ENCODE results near the gene MGARP.

MGARP gene

GRCh38 chr4:139245590-139245989, 34.4 kb downstream of the MGARP start:
- no peak for DNase-seq

DNA sequence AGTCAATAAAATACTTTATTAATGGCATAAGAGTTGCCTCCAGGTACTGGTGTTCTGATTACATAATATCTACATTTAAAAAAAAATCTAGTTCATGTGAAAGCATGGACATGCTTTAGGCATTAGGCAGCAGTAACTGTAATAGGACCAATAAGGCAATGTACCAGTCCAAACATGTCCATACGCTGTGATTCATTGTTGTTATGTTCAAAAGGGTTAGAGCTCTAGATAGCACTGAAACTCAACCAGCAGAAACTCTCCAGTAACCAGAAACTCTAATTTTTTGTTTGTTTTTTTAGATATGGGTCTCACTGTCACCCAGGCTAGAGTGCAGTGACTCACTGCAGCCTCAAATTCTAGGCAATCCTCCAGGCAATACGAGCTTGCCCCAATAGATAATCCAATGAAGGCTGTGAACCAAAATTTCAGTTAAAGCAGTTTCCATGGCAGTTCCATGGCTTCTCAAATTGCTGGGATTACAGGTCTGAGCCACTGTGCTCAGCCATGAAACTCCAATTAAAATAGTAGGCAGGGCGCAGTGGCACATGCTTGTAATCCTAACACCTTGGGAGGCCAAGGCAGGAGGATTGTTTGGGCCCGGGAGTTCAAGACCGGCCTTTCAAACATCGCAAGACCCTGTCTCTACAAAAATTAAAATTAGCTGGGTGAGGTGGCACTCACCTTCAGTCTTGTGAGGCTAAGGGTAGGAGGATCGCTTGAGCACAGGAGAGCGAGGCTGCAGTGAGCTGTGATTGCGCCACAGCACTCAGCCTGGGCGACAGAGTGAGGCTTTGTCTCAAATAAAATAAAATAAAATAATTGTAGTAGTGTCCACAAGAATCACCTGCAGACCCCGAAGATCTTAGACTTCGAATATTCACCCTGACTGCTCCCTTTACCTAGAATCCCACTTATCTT, 36.3 kb downstream of the MGARP start:
- no peak for DNase-seq

GRCh38 chr4:139242511-139243051, 37.4 kb downstream of the MGARP start:
- no peak for DNase-seq

GRCh38 chr4:139241784-139242151, 38.3 kb downstream of the MGARP start:
- no peak for DNase-seq

DNA sequence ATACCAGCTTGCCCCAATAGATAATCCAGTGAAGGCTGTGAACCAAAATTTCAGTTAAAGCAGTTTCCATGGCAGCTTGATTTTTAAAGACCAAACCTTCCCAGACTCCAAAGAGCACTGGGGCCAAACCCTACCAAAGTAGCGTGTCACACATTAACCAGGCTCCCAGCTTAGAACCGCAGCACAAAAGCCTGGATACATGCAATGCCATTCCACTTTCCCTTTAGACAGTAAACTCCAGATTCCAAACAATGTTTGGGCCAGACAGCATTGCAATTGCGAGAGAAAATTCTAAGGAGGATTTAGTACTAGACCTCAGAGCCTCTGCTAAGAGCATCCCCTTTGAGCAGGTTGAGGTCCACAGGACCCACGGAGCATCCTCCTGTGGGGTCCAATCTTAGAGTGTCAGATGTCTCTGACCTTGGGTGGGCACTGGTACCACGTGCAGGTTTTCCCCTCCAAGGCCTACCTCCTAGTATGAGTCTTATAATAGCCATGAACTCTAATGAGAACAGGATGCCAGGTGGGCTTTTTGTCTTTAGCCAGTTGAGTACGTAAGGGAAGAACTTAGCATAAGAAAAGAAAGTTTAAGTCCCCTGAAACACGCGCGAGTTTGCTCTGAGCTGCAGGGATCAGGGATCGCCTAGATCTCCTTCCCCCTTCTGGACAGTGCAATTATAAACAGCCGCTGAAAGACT, 38.8 kb downstream of the MGARP start:
- DNase-seq: no peak

DNA sequence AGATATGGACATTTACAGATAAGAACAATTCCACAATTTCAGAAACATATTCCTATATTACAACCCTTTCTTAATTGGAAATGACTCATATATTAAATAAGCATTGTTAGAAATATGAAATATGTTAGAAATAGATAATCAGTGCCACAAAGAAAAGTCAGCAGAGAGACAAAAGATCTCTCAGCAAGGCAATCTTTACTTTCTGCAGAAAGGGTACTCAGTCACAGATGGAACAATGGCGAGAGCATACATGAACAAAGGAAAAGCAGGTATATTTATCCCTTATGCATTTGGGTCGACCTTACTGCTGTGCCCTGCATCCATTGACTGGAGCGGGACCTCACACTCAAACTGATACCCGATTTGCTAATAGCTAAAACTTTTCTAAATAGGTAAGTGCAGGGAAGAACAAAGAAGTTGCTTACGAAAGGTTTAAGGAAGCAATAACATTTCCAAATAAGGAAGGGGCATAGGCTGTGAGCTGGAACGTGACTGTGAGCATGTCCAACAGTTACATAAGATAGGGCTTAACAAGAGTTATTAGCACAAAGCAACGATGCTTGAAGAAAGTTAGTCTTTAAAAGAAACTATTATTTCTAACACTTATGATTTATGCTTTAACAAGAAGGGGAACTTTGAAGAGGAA, 40.8 kb downstream of the MGARP start:
- no peak for DNase-seq

DNA sequence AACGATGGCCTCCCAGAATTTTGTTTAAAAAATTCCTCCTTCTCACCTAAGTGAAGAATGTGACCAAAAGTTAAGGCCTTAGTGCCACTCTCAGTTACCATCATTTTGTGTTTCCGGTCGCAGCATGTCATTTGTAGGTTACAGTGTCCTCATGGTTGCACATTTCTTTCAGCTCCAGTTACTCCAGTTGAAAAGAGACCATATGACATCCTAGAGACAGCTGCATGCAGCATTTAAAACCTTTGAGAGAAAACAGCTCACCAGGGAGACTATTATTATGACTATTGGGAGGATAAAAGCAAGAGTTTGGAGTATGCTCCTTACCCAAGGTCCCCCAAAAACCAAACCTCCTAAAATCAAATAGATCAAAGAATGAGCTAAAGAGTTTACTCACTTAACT, 45.8 kb downstream of the MGARP start:
- DNase-seq: no peak

GRCh38 chr4:139229534-139230039, 50.4 kb downstream of the MGARP start:
- DNase-seq: peak in 2 of 58 donors; percentile 20 to 39

DNA sequence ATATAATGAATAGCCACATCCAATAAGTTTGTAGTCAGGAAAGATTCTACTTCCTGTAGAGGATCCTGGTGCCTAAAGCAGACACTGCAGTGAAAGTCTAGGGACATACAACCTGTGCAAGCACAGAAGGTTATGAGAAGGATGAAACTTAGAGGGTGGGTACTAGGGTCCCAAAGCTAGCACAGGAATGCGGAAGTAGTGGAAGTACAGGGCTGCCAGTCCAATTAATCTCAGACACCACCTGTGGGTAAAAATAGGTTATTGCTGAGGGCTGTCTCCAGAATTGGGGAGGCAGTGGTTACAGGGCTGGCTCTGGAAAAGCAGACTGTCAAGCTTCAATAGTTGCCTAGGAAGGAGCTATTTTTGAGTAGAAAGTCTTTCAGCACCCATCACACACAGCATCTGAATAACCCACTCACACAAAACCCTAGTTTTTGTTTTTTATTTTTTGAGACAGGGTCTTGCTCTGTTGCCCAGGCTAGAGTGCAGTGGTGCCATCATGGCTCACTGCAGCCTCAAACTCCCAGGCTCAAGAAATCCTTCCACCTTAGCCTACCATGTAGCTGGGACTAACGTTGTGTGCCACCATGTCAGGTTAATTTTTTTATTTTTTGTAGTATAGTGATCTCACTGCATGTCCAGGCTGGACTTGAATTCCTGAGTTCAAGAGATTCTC, 52.2 kb downstream of the MGARP start:
- DNase-seq: no peak

DNA sequence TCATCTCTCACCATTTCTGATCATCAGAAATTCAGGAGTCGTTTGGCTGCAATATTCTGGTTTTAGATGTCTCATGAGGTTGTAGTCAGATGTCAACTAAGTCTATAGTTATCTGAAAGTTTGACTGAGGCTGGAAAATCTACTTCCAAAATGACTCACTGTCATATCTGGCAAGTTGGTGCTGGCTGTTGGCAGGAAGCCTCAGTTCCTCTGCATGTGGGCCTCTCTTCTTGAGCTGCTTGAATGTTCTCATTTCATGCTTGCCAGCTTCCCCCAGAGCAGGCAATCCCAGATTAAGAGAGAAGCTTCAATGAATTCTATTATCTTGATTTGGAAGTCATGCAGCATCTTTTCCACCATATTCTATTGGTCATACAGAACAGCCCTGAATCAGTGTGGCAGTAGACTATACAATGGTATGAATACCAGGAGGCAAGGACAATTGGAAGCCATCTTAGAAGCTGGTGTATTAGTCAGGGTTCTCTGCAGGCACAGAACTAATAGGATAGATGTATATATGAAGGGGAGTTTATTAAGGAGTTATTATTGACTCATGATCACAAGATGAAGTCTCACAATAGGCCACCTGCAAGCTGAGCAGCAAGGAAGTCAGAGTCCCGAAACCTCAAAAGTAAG, 56.2 kb downstream of the MGARP start:
- peak in 41 of 58 donors; percentile 1 to 69 (median 18) for DNase-seq

- no peak for DNase-seq
Observed at GRCh38 chr4:139222215-139222614, 57.8 kb downstream of the MGARP start.

GRCh38 chr4:139221687-139222086, 58.3 kb downstream of the MGARP start:
- no peak for DNase-seq

DNA sequence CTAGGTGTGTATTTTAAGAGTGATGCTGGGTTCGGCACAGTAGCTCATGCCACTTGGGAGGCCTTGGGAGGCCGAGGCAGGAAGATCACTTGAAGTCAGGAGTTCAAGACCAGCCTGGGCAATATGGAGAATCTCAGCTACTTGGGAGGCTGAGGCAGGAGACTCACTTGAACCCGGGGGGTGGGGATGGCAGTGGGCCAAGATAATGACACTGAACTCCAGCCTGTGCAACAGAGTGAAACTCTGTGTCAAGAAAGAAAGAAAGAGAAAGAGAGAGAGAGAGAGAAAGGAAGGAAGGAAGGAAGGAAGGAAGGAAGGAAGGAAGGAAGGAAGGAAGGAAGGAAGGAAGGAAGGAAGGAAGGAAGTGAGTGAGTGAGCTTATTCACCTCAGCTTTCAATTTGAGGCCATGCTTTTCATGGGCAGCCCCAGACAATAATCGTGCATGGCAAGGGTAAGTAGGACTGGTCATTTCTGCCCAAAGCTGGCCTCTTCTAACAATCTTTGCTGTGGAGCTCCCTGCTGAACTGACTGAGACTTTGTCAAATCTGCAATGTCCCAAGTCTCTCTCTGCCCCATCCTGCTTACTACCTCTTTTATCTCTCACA, 60.5 kb downstream of the MGARP start:
- no peak for DNase-seq
